H9 (cell line): ENCODE measurements around the gene TMEM178B. TPM values are rescaled to one million over a fixed set of nuclear protein-coding genes. Genes with fewer than 3 reads are reported as not detected.

ENCODE experiments used
- DNase-seq: peaks from one replicate; pipeline ENCODE4 v3.0.0-alpha.2; 2017
- H2AFZ ChIP-seq: one replicate; pipeline ENCODE4 v1.6.1; 2013; ENCODE audit warnings: mild to moderate bottlenecking, low read length, control low read depth, moderate library complexity
- H2AK5ac ChIP-seq: 2 replicates; pipeline ENCODE4 v1.6.1; 2013; ENCODE audit warnings: low read length, control low read depth, mixed read lengths; ENCODE audit not compliant: insufficient read length
- H2BK120ac ChIP-seq: one replicate; pipeline ENCODE4 v1.6.1; 2013; ENCODE audit warnings: low read depth, mild to moderate bottlenecking, low read length, control low read depth, inconsistent platforms; ENCODE audit not compliant: poor library complexity, severe bottlenecking
- H2BK12ac ChIP-seq: 2 replicates; pipeline ENCODE4 v1.6.1; 2013; ENCODE audit warnings: low read length, control low read depth, mixed read lengths, low read depth; ENCODE audit not compliant: insufficient read length
- H2BK15ac ChIP-seq: 2 replicates; pipeline ENCODE4 v1.6.1; 2013; ENCODE audit warnings: low read depth, low read length, control low read depth
- H2BK20ac ChIP-seq: one replicate; pipeline ENCODE4 v1.6.1; 2013; ENCODE audit warnings: low read depth, mild to moderate bottlenecking, low read length, control low read depth, inconsistent platforms; ENCODE audit not compliant: poor library complexity, severe bottlenecking
- H2BK5ac ChIP-seq: 2 replicates; pipeline ENCODE4 v1.6.1; 2013; ENCODE audit warnings: low read length, control low read depth, mixed read lengths; ENCODE audit not compliant: insufficient read length
- H3K14ac ChIP-seq: 2 replicates; pipeline ENCODE4 v1.6.1; 2013; ENCODE audit warnings: low read length, control low read depth; ENCODE audit not compliant: insufficient read depth
- H3K18ac ChIP-seq: 2 replicates; pipeline ENCODE4 v1.6.1; 2013; ENCODE audit warnings: low read depth, mild to moderate bottlenecking, mixed read lengths, low read length, control low read depth; ENCODE audit not compliant: insufficient read length
- H3K23ac ChIP-seq: 2 replicates; pipeline ENCODE4 v1.6.1; 2013; ENCODE audit warnings: low read length, control low read depth, mixed read lengths, low read depth; ENCODE audit not compliant: insufficient read length
- H3K23me2 ChIP-seq: 2 replicates; pipeline ENCODE4 v1.6.1; 2013; ENCODE audit warnings: low read depth, mild to moderate bottlenecking, mixed read lengths, low read length, control low read depth; ENCODE audit not compliant: insufficient read length, poor library complexity, severe bottlenecking
- H3K27ac ChIP-seq: 2 replicates; pipeline ENCODE4 v1.5.1; 2013; ENCODE audit warnings: low read length, control low read depth, mixed read lengths, low read depth; ENCODE audit not compliant: insufficient read length
- H3K27me3 ChIP-seq: 2 replicates; pipeline ENCODE4 v1.6.1; 2013; ENCODE audit warnings: low read length, control low read depth, inconsistent platforms; ENCODE audit not compliant: insufficient read depth
- H3K4ac ChIP-seq: 2 replicates; pipeline ENCODE4 v1.6.1; 2013; ENCODE audit warnings: low read depth, mild to moderate bottlenecking, control low read depth, inconsistent platforms, low read length, moderate library complexity
- H3K4me1 ChIP-seq: 2 replicates; pipeline ENCODE4 v1.6.1; 2013; ENCODE audit warnings: low read length, control low read depth, inconsistent platforms; ENCODE audit not compliant: insufficient read depth
- H3K4me2 ChIP-seq: 2 replicates; pipeline ENCODE4 v1.6.1; 2013; ENCODE audit warnings: low read length, control low read depth, mixed read lengths; ENCODE audit not compliant: insufficient read length, insufficient read depth
- H3K56ac ChIP-seq: 2 replicates; pipeline ENCODE4 v1.6.1; 2013; ENCODE audit warnings: low read depth, mild to moderate bottlenecking, mixed read lengths, low read length, control low read depth; ENCODE audit not compliant: insufficient read length
- H3K79me1 ChIP-seq: 2 replicates; pipeline ENCODE4 v1.6.1; 2013; ENCODE audit warnings: low read depth, mild to moderate bottlenecking, moderate library complexity, low read length, control low read depth, inconsistent platforms; ENCODE audit not compliant: insufficient read depth, poor library complexity, severe bottlenecking
- H3K79me2 ChIP-seq: 2 replicates; pipeline ENCODE4 v1.6.1; 2013; ENCODE audit warnings: low read length, control low read depth, inconsistent platforms; ENCODE audit not compliant: insufficient read depth
- H3K9ac ChIP-seq: 2 replicates; pipeline ENCODE4 v1.6.1; 2013; ENCODE audit warnings: low read length, control low read depth, mixed read lengths; ENCODE audit not compliant: insufficient read length; ENCODE audit errors: extremely low read depth
- H3K9me3 ChIP-seq: one replicate; pipeline ENCODE4 v1.6.1; 2013; ENCODE audit warnings: low read depth, low read length, inconsistent platforms; ENCODE audit not compliant: control insufficient read depth
- H3T11ph ChIP-seq: one replicate; pipeline ENCODE4 v1.6.1; 2013; ENCODE audit warnings: mild to moderate bottlenecking, low read length, control low read depth, inconsistent platforms
- H4K20me1 ChIP-seq: one replicate; pipeline ENCODE4 v1.6.1; 2013; ENCODE audit not compliant: control insufficient read depth, insufficient read length, insufficient read depth
- H4K5ac ChIP-seq: 2 replicates; pipeline ENCODE4 v1.6.1; 2013; ENCODE audit warnings: low read depth, mild to moderate bottlenecking, mixed read lengths, low read length, control low read depth; ENCODE audit not compliant: insufficient read length
- H4K8ac ChIP-seq: replicated peaks from 2 replicates; pipeline ENCODE4 v1.6.1; 2013; ENCODE audit warnings: low read length, control low read depth, mixed read lengths, low read depth; ENCODE audit not compliant: insufficient read length
- H4K91ac ChIP-seq: 2 replicates; pipeline ENCODE4 v1.6.1; 2013; ENCODE audit warnings: low read depth, mild to moderate bottlenecking, moderate library complexity, mixed read lengths, low read length, control low read depth; ENCODE audit not compliant: insufficient read length
- H3K27ac Mint-ChIP-seq, 3 experiments: 2 replicates in 2 of 3; 3 replicates in 1 of 3; pipeline ENCODE4 v1.8.0; 2020 to 2021; ENCODE audit warnings: mixed read lengths in 3 of 3, mild to moderate bottlenecking in 1 of 3, moderate library complexity in 1 of 3
- H3K27me3 Mint-ChIP-seq: 2 replicates; pipeline ENCODE4 v1.8.0; 2021; ENCODE audit warnings: low read depth, mild to moderate bottlenecking, moderate library complexity, mixed read lengths
- H3K36me3 Mint-ChIP-seq, 3 experiments: 2 replicates in 2 of 3; 3 replicates in 1 of 3; pipeline ENCODE4 v1.8.0; 2020 to 2021; ENCODE audit warnings: low read depth in 3 of 3, mixed read lengths in 3 of 3; ENCODE audit not compliant: insufficient read depth in 1 of 3
- H3K4me1 Mint-ChIP-seq, 2 experiments: 2 replicates each; pipeline ENCODE4 v1.8.0; 2020; ENCODE audit warnings: mixed read lengths in 2 of 2
- H3K4me3 Mint-ChIP-seq, 2 experiments: 2 replicates in 1 of 2; 3 replicates in 1 of 2; pipeline ENCODE4 v1.8.0; 2020 to 2021; ENCODE audit warnings: mild to moderate bottlenecking in 2 of 2, mixed read lengths in 2 of 2, moderate library complexity in 1 of 2
- H3K9me3 Mint-ChIP-seq, 2 experiments: 2 replicates in 1 of 2; 3 replicates in 1 of 2; pipeline ENCODE4 v1.8.0; 2020; ENCODE audit warnings: mild to moderate bottlenecking in 2 of 2, mixed read lengths in 2 of 2, moderate library complexity in 1 of 2
- CTCF ChIP-seq: fragments of 200-600 bp; sonication (generic); conservative IDR thresholded peaks from 3 replicates; pipeline ENCODE4 v1.8.0; 2021; ENCODE audit warnings: antibody characterized with exemption, mild to moderate bottlenecking
- WGBS: extraction: QIAGEN DNeasy Blood & Tissue Kit; methylation state at CpG from one replicate; pipeline ENCODE4 v1.1.7; 2013; ENCODE audit warnings: missing lambda C conversion rate, low lambda C conversion rate, mixed read lengths; ENCODE audit not compliant: insufficient read length; ENCODE audit errors: extremely low coverage; 5-methylcytosine and 5-hydroxymethylcytosine counted together
- total RNA-seq: library from RNA; stranded (reverse); gene quantifications from 2 replicates; pipeline ENCODE4 v1.2.1, GENCODE V29; 2021

Gene TMEM178B
- total RNA-seq, 1 experiment from 2014 or later = 11.3 TPM

GRCh38 chr7:141201145-141201885 is 127.5 kb downstream of the TMEM178B start:
- no peaks in the 10 kb centered on the region for H3K9me3 Mint-ChIP-seq
- no peak overlapping the region for H4K8ac ChIP-seq
- TF ChIP-seq CTCF = no peak

More at GRCh38 chr7:141201145-141201885, 127.5 kb downstream of the TMEM178B start:
- Histone ChIP-seq H2AFZ (no peak overlapping the region), H2AK5ac (no peak overlapping the region), H3K4me2 (no peak overlapping the region), H3K4me1 (peaks cover 4% of the 10 kb centered on the region; the same call in 1 of the 2 replicates), H2BK120ac (no peak overlapping the region), H4K20me1 (no peaks in the 10 kb centered on the region), H3K56ac (no peak overlapping the region), H3K4ac (no peak overlapping the region), H3K18ac (no peak overlapping the region), H3K14ac (no peak overlapping the region), H3K23ac (no peak overlapping the region), H2BK20ac (no peak overlapping the region), H3T11ph (no peak overlapping the region), H3K23me2 (no peaks in the 10 kb centered on the region), H3K9me3 (no peaks in the 10 kb centered on the region), H2BK12ac (no peak overlapping the region), H3K27ac (no peak overlapping the region), H3K79me2 (no peaks in the 10 kb centered on the region), H3K9ac (no peak overlapping the region), H4K5ac (no peak overlapping the region), H2BK5ac (no peak overlapping the region), H3K27me3 (no peaks in the 10 kb centered on the region), H3K79me1 (no peaks in the 10 kb centered on the region), H4K91ac (no peak overlapping the region), H2BK15ac (no peak overlapping the region)
- Mint-ChIP-seq H3K4me3 (no peak overlapping the region), H3K27me3 (no peaks in the 10 kb centered on the region), H3K36me3 (no peaks in the 10 kb centered on the region), H3K27ac (no peak overlapping the region; a peak in 1 of 7 replicates), H3K4me1 (peaks cover 17 to 38% of the 10 kb centered on the region in 2 experiments)
- DNase-seq = no peak
- no CpG with 5 or more reads among the region's 11 CpGs for WGBS
